HK-2 (cell line): ENCODE results near the gene EXD2.
A peak's percentile ranks its signal among the peaks of the same experiment; 100 is the strongest.
"Not testable (repeated sequence)": the region's sequence is repeated elsewhere in the genome, so short reads cannot be mapped to it uniquely, and the experiment has no call there.

Experiments
- DNase-seq: peaks from one replicate; pipeline ENCODE4 v3.0.0-alpha.2; 2018; ENCODE audit not compliant: unreplicated experiment

EXD2 gene

GRCh38 chr14:69191340-69192111 is at the start of gene EXD2:
Gene EXD2 (plus strand): TSS chr14:69191498. CDS start chr14:69209471, 17,973 bp downstream.
- DNase-seq: peak; percentile 88

GRCh38 chr14:69141550-69141949 is 49.7 kb upstream of the EXD2 start:
- no peak for DNase-seq

- no peak for DNase-seq
Measured at GRCh38 chr14:69142101-69142500, 49.2 kb upstream of the EXD2 start.

- DNase-seq: no peak
Measured at GRCh38 chr14:69149461-69150244, 41.6 kb upstream of the EXD2 start.

- peak; percentile 69 for DNase-seq
Measured at GRCh38 chr14:69151458-69152180, 39.7 kb upstream of the EXD2 start.

- DNase-seq: no peak
Measured at GRCh38 chr14:69152181-69152901, 39.0 kb upstream of the EXD2 start.

- DNase-seq: peak; percentile 93
Measured at GRCh38 chr14:69152902-69153151, 38.5 kb upstream of the EXD2 start, which contains the start of gene DCAF5. Gene DCAF5 (minus strand): TSS chr14:69153119. CDS start chr14:69152978, 141 bp downstream.

GRCh38 chr14:69153152-69153872 is 38.0 kb upstream of the EXD2 start:
- DNase-seq: peak; percentile 50

GRCh38 chr14:69153873-69154270 is 37.4 kb upstream of the EXD2 start:
- no peak for DNase-seq

- no peak for DNase-seq
Measured at GRCh38 chr14:69154779-69155178, 36.5 kb upstream of the EXD2 start.

GRCh38 chr14:69156224-69156623 is 35.1 kb upstream of the EXD2 start:
- DNase-seq: no peak

- DNase-seq: no peak
Measured at GRCh38 chr14:69161590-69161989, 29.7 kb upstream of the EXD2 start.

GRCh38 chr14:69165787-69166186 is 25.5 kb upstream of the EXD2 start:
- not testable (repeated sequence) for DNase-seq

- no peak for DNase-seq
Measured at GRCh38 chr14:69170839-69171238, 20.5 kb upstream of the EXD2 start.

- DNase-seq: no peak
Measured at GRCh38 chr14:69171569-69171968, 19.7 kb upstream of the EXD2 start.

GRCh38 chr14:69175130-69175529 is 16.2 kb upstream of the EXD2 start:
- no peak for DNase-seq

GRCh38 chr14:69181491-69181890 is 9.8 kb upstream of the EXD2 start:
- DNase-seq: no peak

GRCh38 chr14:69182580-69182979 is 8.7 kb upstream of the EXD2 start:
- DNase-seq: not testable (repeated sequence)

- no peak for DNase-seq
Measured at GRCh38 chr14:69183735-69184134, 7.6 kb upstream of the EXD2 start.

GRCh38 chr14:69190191-69190590 is 1.1 kb upstream of the EXD2 start:
- DNase-seq: no peak

GRCh38 chr14:69193721-69194120 is 2.4 kb downstream of the EXD2 start:
- no peak for DNase-seq
